Measurements from ENCODE around the gene CNPY4.

The CNPY4 gene

GRCh38 chr7:100163871-100164270 is 44.4 kb downstream of the CNPY4 start:
- no peak overlapping the region for H3K4me3 ChIP-seq (ENCODE audit: low read length)
- TF ChIP-seq CTCF (conservative IDR thresholded peaks at IDR 0.05; ENCODE audit: low read length), result no peak
- no peak for DNase-seq (ENCODE audit: low read depth)

- no peak overlapping the region for H3K4me3 ChIP-seq (ENCODE audit: low read length)
- TF ChIP-seq CTCF (conservative IDR thresholded peaks at IDR 0.05; ENCODE audit: low read length), result no peak
- no peak for DNase-seq (ENCODE audit: low read depth)
Measured at GRCh38 chr7:100166317-100166940, 47.0 kb downstream of the CNPY4 start.

GRCh38 chr7:100166970-100167911 is 47.8 kb downstream of the CNPY4 start:
- H3K4me3 ChIP-seq (ENCODE audit: low read length), result peak overlapping the region; percentile 59
- DNase-seq (ENCODE audit: low read depth), result no peak
- no peak for TF ChIP-seq CTCF (conservative IDR thresholded peaks at IDR 0.05; ENCODE audit: low read length)

GRCh38 chr7:100167912-100168323 is 48.5 kb downstream of the CNPY4 start:
- H3K4me3 ChIP-seq (ENCODE audit: low read length), result peak overlapping the region; percentile 59
- DNase-seq (ENCODE audit: low read depth), result peak; percentile 9

GRCh38 chr7:100169147-100169850 is 49.9 kb downstream of the CNPY4 start:
- no peak for TF ChIP-seq CTCF (conservative IDR thresholded peaks at IDR 0.05; ENCODE audit: low read length)
- no peak for DNase-seq (ENCODE audit: low read depth)
- no peak overlapping the region for H3K4me3 ChIP-seq (ENCODE audit: low read length)

More at GRCh38 chr7:100167912-100168323, 48.5 kb downstream of the CNPY4 start:
- TF ChIP-seq CTCF (conservative IDR thresholded peaks at IDR 0.05; ENCODE audit: low read length), result no peak

GRCh38 chr7:100170101-100170897 is 50.9 kb downstream of the CNPY4 start:
- no peak for TF ChIP-seq CTCF (conservative IDR thresholded peaks at IDR 0.05; ENCODE audit: low read length)
- no peak overlapping the region for H3K4me3 ChIP-seq (ENCODE audit: low read length)
- no peak for DNase-seq (ENCODE audit: low read depth)
